Measurements from ENCODE around the gene ADCY3. TPM values are rescaled to one million over a fixed set of nuclear protein-coding genes. Genes with fewer than 3 reads are reported as not detected.

ADCY3 gene
- total RNA-seq, 1 experiment from 2014 or later, result 50.3 TPM

GRCh38 chr2:24889221-24889620 lies 30.8 kb downstream of the ADCY3 start:
- no peak overlapping the region for H3K27ac Mint-ChIP-seq (ENCODE audit: low read depth, unreplicated experiment)
- DNase-seq (ENCODE audit: unreplicated experiment), result no peak
- CTCF ChIA-PET, result no interaction called here
- peaks cover 7% of the 10 kb centered on the region for H3K9me3 Mint-ChIP-seq (ENCODE audit: unreplicated experiment)
- H3K4me1 Mint-ChIP-seq (ENCODE audit: insufficient read depth, unreplicated experiment), result peaks cover 12% of the 10 kb centered on the region
- H3K27me3 Mint-ChIP-seq (ENCODE audit: insufficient read depth, unreplicated experiment), result no peaks in the 10 kb centered on the region
- no peaks in the 10 kb centered on the region for H3K36me3 Mint-ChIP-seq (ENCODE audit: insufficient read depth, unreplicated experiment)
- no TSS peak for BruUV-seq (replicated peaks)
- intact Hi-C loops (cut with micrococcal nuclease), result no loop called here
- no peak overlapping the region for H3K4me3 Mint-ChIP-seq (ENCODE audit: unreplicated experiment)
- POLR2A ChIA-PET, result no interaction called here
- no peak for TF ChIP-seq CTCF (IDR thresholded peaks at IDR 0.05; ENCODE audit: unreplicated experiment)

GRCh38 chr2:24888177-24888576 lies 31.9 kb downstream of the ADCY3 start:
- peaks cover 21% of the 10 kb centered on the region for H3K4me1 Mint-ChIP-seq (ENCODE audit: insufficient read depth, unreplicated experiment)
- ChIA-PET POLR2A (interaction anchor here (0.5 to 1.6 kb wide), 2 partner anchors 14 to 444 kb away, joined by 3 to 5 read pairs; no protein-coding TSS in a partner anchor), CTCF (no interaction called here)
- H3K36me3 Mint-ChIP-seq (ENCODE audit: insufficient read depth, unreplicated experiment), result no peaks in the 10 kb centered on the region
- H3K27me3 Mint-ChIP-seq (ENCODE audit: insufficient read depth, unreplicated experiment), result no peaks in the 10 kb centered on the region
- no TSS peak for BruUV-seq (replicated peaks)
- H3K9me3 Mint-ChIP-seq (ENCODE audit: unreplicated experiment), result no peaks in the 10 kb centered on the region
- H3K4me3 Mint-ChIP-seq (ENCODE audit: unreplicated experiment), result no peak overlapping the region
- DNase-seq (ENCODE audit: unreplicated experiment), result no peak
- H3K27ac Mint-ChIP-seq (ENCODE audit: low read depth, unreplicated experiment), result no peak overlapping the region
- no peak for TF ChIP-seq CTCF (IDR thresholded peaks at IDR 0.05; ENCODE audit: unreplicated experiment)
- intact Hi-C loops (cut with micrococcal nuclease), result no loop called here

- CTCF ChIA-PET, result no interaction called here
- intact Hi-C loops (cut with micrococcal nuclease), result no loop called here
These were observed 32.6 kb downstream of the ADCY3 start for GRCh38 chr2:24887307-24887874.

GRCh38 chr2:24886691-24887304 lies 33.2 kb downstream of the ADCY3 start:
- no peak for TF ChIP-seq CTCF (IDR thresholded peaks at IDR 0.05; ENCODE audit: unreplicated experiment)
- H3K36me3 Mint-ChIP-seq (ENCODE audit: insufficient read depth, unreplicated experiment), result no peaks in the 10 kb centered on the region
- no peak for DNase-seq (ENCODE audit: unreplicated experiment)
- H3K4me1 Mint-ChIP-seq (ENCODE audit: insufficient read depth, unreplicated experiment), result peaks cover 21% of the 10 kb centered on the region
- H3K27me3 Mint-ChIP-seq (ENCODE audit: insufficient read depth, unreplicated experiment), result no peaks in the 10 kb centered on the region
- no TSS peak for BruUV-seq (replicated peaks)
- no peaks in the 10 kb centered on the region for H3K9me3 Mint-ChIP-seq (ENCODE audit: unreplicated experiment)
- peak overlapping the region; percentile 35 for H3K27ac Mint-ChIP-seq (ENCODE audit: low read depth, unreplicated experiment)
- intact Hi-C loops (cut with micrococcal nuclease), result no loop called here
- POLR2A ChIA-PET, result interaction anchor here (0.6 to 1.6 kb wide), 2 partner anchors 13 to 33 kb away, joined by 3 to 5 read pairs; no protein-coding TSS in a partner anchor
- no peak overlapping the region for H3K4me3 Mint-ChIP-seq (ENCODE audit: unreplicated experiment)
- CTCF ChIA-PET, result no interaction called here

More at GRCh38 chr2:24887307-24887874, 32.6 kb downstream of the ADCY3 start:
- H3K9me3 Mint-ChIP-seq (ENCODE audit: unreplicated experiment), result no peaks in the 10 kb centered on the region
- BruUV-seq (replicated peaks), result no TSS peak
- H3K4me3 Mint-ChIP-seq (ENCODE audit: unreplicated experiment), result no peak overlapping the region
- POLR2A ChIA-PET, result interaction anchor here (0.5 to 1.6 kb wide), 2 partner anchors 13 to 444 kb away, joined by 3 to 5 read pairs; no protein-coding TSS in a partner anchor
- H3K36me3 Mint-ChIP-seq (ENCODE audit: insufficient read depth, unreplicated experiment), result no peaks in the 10 kb centered on the region
- no peak for DNase-seq (ENCODE audit: unreplicated experiment)
- no peak overlapping the region for H3K27ac Mint-ChIP-seq (ENCODE audit: low read depth, unreplicated experiment)
- no peaks in the 10 kb centered on the region for H3K27me3 Mint-ChIP-seq (ENCODE audit: insufficient read depth, unreplicated experiment)
- TF ChIP-seq CTCF (IDR thresholded peaks at IDR 0.05; ENCODE audit: unreplicated experiment), result no peak
- H3K4me1 Mint-ChIP-seq (ENCODE audit: insufficient read depth, unreplicated experiment), result peaks cover 21% of the 10 kb centered on the region
